NK-92 treated with Interleukin-12 subunit alpha and Interleukin-12 subunit beta, amount 100 ng/mL, for 24 hours (cell line): ENCODE results near the gene IL10RB.

ENCODE experiments used
- DNase-seq: peaks from one replicate; lab custom pipeline; 2025; lab: John Stamatoyannopoulos, UW

The IL10RB gene

DNA sequence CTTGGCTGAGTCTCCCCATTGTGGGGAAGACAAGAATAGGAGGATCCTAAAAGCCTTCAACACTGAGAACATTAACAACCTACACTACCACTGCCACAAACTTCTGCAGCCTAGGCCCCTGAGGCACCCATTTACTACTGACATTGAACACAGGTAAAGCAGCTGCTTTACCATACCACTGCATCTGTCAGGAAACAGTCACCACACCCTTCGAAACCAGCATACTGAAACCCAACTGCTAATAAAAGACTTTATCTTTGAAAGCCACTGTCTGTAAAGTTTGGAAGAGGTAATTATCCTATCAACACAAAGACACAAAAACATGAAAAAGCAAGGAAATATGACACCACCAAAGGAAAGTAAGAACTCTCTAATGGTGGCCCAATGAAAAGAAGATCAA, 66.0 kb downstream of the IL10RB start:
- DNase-seq, result no peak

DNA sequence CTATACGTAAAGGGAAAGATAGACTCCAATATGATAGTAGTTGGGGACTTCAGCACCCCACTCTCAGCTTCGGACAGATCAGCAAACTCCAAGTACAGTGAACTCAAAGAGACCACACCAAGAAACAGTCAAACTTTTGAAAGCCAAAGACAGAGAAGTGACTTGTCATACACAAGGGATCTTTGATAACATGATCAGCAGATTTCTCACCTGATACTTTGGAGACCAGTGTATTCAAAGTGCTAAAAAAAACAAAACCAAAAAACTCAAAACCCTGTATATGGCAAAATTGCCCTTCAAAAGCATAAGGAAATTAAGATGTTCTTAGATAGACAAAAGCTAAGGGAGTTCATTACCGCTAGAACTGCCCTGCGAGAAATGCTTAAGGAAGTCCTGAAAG, 68.0 kb downstream of the IL10RB start:
- DNase-seq, result no peak

DNA sequence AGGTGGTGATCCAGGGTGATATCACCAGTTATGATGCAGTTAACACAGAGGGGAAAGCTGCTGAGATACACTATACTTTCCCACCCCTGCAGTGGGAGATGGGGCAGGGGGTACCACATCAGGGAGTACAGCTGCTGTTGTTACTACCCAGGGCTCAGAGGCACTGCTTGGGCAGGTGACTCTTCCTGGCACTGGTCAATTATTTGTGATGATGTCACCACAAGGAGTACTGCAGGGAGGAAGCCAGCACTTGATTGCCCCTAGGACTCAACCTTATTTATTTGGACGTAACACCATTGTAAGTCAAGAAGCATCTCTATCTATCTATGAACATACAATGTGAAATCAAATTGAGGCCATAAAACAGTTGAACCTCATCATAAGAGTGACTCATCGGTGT, 68.7 kb downstream of the IL10RB start:
- no peak for DNase-seq

DNA sequence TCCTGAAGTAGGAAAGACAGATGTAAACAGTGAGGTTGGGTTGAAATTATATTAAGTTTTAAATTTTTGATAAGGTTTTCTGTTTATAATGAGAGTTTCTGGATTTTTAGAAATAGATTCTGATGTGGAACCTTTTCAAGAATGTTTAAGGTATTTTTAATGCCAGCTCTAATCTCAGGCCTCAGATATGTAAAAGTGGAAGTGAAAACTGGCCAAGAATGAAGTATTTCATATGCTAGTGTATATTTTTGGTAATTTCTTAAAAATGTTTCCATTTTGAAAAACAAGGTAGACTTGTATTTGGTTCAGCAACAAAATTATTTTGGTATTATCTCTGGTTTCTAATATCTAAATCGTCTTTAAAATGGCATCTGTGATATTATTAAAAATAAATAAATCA, 73.0 kb downstream of the IL10RB start:
- DNase-seq, result no peak

DNA sequence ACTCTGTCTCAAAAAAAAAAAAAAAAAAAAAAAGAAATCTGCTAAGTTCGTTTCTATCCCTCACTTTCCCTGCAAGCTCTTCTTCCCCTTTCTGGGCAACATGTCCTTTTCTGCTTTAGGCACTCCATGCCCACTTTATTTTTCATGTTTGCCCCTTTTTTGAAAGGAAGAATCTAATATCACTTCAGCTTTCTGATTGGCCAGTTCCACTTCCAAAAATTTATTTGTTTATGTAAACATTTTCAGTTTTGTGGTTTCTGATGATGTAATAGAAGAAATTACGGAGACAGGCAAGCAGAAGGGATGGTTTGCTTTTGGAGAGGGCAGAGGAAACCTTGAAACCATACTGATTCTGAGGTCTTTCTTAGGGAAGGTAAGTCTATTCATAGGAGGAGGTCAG, 73.8 kb downstream of the IL10RB start:
- no peak for DNase-seq

DNA sequence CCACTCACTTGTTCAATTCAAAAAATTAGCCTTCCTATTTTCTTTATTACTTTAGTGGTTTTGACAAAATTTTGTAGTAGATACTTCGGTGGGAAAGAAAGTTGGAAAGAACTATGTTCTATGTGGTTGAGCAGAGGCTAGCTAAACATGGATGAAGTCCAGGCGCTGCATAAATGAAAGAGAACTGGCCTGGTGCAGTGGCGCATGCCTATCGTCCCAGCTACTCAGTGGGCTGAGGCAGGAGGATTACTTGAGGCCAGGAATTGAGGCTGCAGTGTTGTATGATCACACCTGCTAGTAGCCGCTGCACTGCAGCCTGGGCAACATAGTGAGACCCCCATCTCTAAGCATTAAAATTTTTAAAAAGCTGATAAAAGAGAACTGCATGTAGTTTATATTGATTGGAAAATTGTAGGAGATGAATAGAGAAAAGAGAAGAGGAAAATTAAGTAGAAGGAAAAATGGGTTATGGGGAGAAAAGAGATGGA, 79.6 kb downstream of the IL10RB start:
- no peak for DNase-seq
